LNCaP clone FGC (cell line): ENCODE data around the gene ADORA2A.

Source experiments
- DNase-seq: peaks from one replicate; pipeline ENCODE4 v3.0.0-alpha.2; 2011; ENCODE audit warnings: low read depth
- H3K4me3 ChIP-seq: 2 replicates; pipeline ENCODE4 v1.5.1; 2011; ENCODE audit warnings: mild to moderate bottlenecking, low read depth, low read length, control low read depth
- TF ChIP-seq, protein P1 (sequence below): IDR thresholded peaks from 2 replicates; pipeline ENCODE4 v1.5.1; 2012; ENCODE audit warnings: mild to moderate bottlenecking; ENCODE audit not compliant: control insufficient read depth, insufficient read depth; ENCODE audit errors: extremely low read depth

The ADORA2A gene

DNA sequence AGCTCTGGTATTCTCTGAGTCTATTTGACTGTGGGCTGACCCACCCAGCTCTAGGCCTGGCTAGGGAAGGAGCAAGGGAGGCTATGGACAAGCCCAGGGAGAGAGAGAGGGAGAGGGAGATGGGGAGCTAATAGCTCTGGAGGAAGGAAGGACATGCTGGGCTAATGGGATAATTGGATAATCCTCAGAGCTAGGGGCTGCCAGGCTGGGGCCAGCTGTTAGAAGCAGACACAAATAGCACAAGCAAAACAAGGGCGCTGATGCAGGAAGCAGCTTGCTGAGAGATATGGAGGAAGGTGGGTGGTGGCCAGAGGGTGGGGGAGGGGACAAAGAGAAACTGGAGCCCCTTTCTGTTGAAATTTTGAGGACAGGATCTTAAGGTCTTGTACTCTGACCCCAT is 23.2 kb downstream of the ADORA2A start:
- no peak for DNase-seq
- TF ChIP-seq, protein P1, sequence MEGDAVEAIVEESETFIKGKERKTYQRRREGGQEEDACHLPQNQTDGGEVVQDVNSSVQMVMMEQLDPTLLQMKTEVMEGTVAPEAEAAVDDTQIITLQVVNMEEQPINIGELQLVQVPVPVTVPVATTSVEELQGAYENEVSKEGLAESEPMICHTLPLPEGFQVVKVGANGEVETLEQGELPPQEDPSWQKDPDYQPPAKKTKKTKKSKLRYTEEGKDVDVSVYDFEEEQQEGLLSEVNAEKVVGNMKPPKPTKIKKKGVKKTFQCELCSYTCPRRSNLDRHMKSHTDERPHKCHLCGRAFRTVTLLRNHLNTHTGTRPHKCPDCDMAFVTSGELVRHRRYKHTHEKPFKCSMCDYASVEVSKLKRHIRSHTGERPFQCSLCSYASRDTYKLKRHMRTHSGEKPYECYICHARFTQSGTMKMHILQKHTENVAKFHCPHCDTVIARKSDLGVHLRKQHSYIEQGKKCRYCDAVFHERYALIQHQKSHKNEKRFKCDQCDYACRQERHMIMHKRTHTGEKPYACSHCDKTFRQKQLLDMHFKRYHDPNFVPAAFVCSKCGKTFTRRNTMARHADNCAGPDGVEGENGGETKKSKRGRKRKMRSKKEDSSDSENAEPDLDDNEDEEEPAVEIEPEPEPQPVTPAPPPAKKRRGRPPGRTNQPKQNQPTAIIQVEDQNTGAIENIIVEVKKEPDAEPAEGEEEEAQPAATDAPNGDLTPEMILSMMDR: no peak
- no peak overlapping the region for H3K4me3 ChIP-seq

- TF ChIP-seq, protein P1: no peak
- DNase-seq: no peak
- H3K4me3 ChIP-seq: no peak overlapping the region
Measured at GRCh38 chr22:24451162-24451561, 23.8 kb downstream of the ADORA2A start.

DNA sequence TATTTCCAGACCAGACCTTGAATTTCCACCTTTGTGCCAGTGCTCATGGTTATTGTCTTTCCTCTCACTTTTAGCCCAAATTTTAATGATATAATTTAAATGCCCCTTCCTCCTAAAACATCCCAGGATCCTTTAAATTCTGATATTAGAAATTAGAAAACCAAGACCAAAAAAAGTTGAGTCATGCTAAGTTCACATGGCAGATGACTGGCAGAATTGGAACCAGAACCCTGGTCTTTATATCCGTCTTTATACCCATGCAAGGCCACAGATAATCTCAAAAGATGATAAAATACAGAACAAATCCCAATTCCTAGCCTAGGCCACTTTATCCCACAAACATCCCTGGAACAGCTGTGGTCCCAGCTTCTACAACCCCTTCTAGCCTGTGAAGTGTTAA is 26.5 kb downstream of the ADORA2A start:
- DNase-seq: no peak
- TF ChIP-seq, protein P1: no peak
- H3K4me3 ChIP-seq: no peak overlapping the region

- no peak for DNase-seq
- TF ChIP-seq, protein P1: no peak
- no peak overlapping the region for H3K4me3 ChIP-seq
Measured at GRCh38 chr22:24455039-24455438, 27.6 kb downstream of the ADORA2A start.

- no peak overlapping the region for H3K4me3 ChIP-seq
- TF ChIP-seq, protein P1: no peak
- DNase-seq: no peak
Measured at GRCh38 chr22:24455751-24456426, 28.5 kb downstream of the ADORA2A start.

DNA sequence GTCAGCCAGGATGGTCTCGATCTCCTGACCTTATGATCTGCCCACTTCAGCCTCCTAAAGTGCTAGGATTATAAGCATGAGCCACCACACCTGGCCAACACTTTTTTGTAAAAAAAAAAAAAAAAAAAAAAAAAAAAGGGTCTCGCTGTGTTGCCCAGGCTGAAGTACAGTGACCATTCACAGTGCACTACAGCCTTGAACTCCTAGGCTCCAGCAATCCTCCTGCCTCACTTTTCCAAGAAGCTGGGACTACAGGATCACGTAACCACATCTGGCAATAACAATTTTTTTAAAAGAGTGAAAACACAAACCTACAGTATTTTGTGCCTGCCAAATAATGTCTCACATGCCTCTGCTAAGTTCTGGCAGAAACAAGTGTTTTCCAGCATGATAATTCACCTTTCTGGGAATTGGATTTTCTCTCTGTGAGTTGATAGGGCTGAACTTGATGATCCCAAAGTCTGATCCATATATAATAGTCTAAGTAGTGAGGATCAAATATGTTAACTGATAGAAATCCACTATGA is 30.6 kb downstream of the ADORA2A start:
- DNase-seq: no peak
- TF ChIP-seq, protein P1: no peak
- no peak overlapping the region for H3K4me3 ChIP-seq

DNA sequence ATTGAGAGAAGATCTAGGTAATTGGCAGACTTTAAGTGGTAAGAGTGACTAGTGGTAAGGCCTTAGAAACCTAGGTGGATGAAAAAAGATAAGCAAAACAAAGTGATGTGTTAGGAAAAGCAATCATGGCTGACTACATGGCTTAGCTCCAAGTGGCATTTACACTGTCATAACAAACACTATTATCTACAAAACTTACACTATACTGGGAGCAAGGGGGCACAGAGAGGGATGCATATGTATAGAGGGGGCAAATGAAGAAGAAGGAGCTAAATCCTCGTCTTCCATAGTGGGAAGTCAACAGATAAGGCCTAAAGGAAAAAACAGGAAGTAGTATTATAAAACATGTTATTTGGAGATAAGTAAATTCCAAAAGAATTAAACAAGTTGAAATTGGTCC is 32.5 kb downstream of the ADORA2A start:
- TF ChIP-seq, protein P1: no peak
- DNase-seq: no peak
- H3K4me3 ChIP-seq: no peak overlapping the region
